ENCODE data around the gene SIT1. TPM values are rescaled to one million over a fixed set of nuclear protein-coding genes. Genes with fewer than 3 reads are reported as not detected.

The SIT1 gene
- total and polyA plus RNA-seq, 2 experiments from 2014 or later = 13.2 to 14.7 TPM

DNA sequence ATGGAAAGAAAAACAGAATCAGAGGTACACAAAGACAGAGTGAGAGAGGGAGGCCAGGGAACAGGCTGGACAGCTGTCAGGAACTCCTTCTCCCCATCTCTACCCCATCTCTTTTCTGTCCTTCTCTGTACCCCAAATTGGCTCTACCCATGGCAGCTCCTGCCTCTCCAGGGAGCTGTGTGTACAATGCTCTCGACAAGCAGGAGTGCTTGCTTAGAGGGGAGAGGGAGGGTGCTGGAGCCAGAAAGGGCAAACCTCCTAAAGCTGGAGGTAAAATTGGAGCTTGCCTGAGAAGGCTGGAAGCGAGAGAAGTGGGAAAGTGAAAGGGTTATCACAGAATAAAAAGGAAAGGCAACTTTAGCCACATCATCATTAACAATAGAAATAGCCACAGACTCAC, 32.6 kb upstream of the SIT1 start:
- peaks cover 19% of the 10 kb centered on the region for H3K4me1 ChIP-seq (ENCODE audit: insufficient read depth)
- no peaks in the 10 kb centered on the region for H3K9me3 Mint-ChIP-seq
- H4K20me1 ChIP-seq (replicated peaks; ENCODE audit: insufficient read depth) = peaks cover 9% of the 10 kb centered on the region
- H3K27me3 ChIP-seq (ENCODE audit: insufficient read depth) = no peaks in the 10 kb centered on the region
- peaks cover 9% of the 10 kb centered on the region for H3K79me2 ChIP-seq (replicated peaks; ENCODE audit: insufficient read depth)
- H3F3A ChIP-seq (replicated peaks; ENCODE audit: low read depth) = peaks cover 22% of the 10 kb centered on the region
- no peak for ATAC-seq
- H3K27ac ChIP-seq (ENCODE audit: low read depth) = no peak overlapping the region
- peaks cover 63% of the 10 kb centered on the region for H3K36me3 Mint-ChIP-seq (ENCODE audit: low read depth)
- H3K36me3 ChIP-seq (ENCODE audit: insufficient read depth) = peaks cover 26% of the 10 kb centered on the region
- peaks cover 14% of the 10 kb centered on the region for H3K27me3 Mint-ChIP-seq (ENCODE audit: insufficient read depth, low read depth, poor library complexity)
- no peak for DNase-seq (ENCODE audit: low spot score)
- no peak overlapping the region for H3K27ac Mint-ChIP-seq
- no peak overlapping the region for H3K4me3 ChIP-seq
- no peak overlapping the region for H3K4me3 Mint-ChIP-seq
- TF ChIP-seq, protein P1, sequence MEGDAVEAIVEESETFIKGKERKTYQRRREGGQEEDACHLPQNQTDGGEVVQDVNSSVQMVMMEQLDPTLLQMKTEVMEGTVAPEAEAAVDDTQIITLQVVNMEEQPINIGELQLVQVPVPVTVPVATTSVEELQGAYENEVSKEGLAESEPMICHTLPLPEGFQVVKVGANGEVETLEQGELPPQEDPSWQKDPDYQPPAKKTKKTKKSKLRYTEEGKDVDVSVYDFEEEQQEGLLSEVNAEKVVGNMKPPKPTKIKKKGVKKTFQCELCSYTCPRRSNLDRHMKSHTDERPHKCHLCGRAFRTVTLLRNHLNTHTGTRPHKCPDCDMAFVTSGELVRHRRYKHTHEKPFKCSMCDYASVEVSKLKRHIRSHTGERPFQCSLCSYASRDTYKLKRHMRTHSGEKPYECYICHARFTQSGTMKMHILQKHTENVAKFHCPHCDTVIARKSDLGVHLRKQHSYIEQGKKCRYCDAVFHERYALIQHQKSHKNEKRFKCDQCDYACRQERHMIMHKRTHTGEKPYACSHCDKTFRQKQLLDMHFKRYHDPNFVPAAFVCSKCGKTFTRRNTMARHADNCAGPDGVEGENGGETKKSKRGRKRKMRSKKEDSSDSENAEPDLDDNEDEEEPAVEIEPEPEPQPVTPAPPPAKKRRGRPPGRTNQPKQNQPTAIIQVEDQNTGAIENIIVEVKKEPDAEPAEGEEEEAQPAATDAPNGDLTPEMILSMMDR (conservative IDR thresholded peaks at IDR 0.05; ENCODE audit: low read depth in 2 of 2) = no peak
- TF ChIP-seq, protein P2, sequence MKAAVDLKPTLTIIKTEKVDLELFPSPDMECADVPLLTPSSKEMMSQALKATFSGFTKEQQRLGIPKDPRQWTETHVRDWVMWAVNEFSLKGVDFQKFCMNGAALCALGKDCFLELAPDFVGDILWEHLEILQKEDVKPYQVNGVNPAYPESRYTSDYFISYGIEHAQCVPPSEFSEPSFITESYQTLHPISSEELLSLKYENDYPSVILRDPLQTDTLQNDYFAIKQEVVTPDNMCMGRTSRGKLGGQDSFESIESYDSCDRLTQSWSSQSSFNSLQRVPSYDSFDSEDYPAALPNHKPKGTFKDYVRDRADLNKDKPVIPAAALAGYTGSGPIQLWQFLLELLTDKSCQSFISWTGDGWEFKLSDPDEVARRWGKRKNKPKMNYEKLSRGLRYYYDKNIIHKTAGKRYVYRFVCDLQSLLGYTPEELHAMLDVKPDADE (IDR thresholded peaks at IDR 0.05) = no peak
- H3K4me2 ChIP-seq = no peak overlapping the region
- peaks cover 36% of the 10 kb centered on the region for H3K4me1 Mint-ChIP-seq
- no peak overlapping the region for H2AFZ ChIP-seq
- no peaks in the 10 kb centered on the region for H3K9me2 ChIP-seq (ENCODE audit: insufficient read depth)

DNA sequence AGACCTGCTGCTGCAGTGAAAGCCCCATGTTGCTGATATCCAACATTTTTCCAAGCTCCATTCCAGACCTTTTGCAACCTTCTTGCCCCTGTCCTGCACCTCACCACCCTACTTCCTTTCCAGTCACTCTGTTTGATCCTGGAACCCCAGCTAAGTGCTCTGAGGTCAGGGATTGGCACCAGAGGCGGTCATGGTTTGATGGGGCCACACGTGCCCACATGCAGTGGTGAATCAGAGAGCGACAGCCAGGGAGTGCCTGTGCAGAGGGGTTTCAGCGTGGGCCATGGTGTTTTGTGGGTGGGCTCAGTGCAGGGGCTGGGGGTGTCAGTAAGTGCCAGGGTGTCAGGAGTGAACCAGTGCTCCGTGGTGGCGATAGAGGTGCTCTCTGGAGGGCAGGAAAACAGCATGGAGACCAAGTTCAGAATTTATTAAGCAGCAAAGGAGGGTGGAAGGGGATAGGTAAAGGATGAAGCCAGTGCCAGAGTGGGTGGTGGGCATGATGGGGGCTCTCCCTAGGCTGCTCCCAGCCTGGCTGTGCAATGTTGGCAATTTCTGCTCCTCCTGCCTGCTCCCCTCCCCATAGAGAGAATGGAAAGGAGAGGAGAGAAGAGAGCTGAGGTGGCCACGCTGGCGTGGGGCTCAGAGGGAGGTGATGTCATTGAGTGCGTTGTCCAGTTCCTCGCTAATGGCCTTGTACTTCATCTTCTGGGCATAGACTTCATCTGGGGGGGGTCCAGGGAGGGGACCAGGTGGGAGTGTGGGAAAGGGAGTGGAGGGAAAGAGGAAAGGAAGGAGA, 32.0 kb upstream of the SIT1 start:
- Histone ChIP-seq H2AFZ (no peak overlapping the region), H3K36me3 (ENCODE audit: insufficient read depth) (peaks cover 26% of the 10 kb centered on the region), H3K27ac (ENCODE audit: low read depth) (no peak overlapping the region), H3K27me3 (ENCODE audit: insufficient read depth) (no peaks in the 10 kb centered on the region), H4K20me1 (replicated peaks; ENCODE audit: insufficient read depth) (peaks cover 3% of the 10 kb centered on the region), H3K79me2 (replicated peaks; ENCODE audit: insufficient read depth) (peaks cover 3% of the 10 kb centered on the region), H3K4me3 (no peak overlapping the region), H3K9me2 (ENCODE audit: insufficient read depth) (no peaks in the 10 kb centered on the region), H3K4me1 (ENCODE audit: insufficient read depth) (peaks cover 13% of the 10 kb centered on the region), H3F3A (replicated peaks; ENCODE audit: low read depth) (peaks cover 22% of the 10 kb centered on the region), H3K4me2 (no peak overlapping the region)
- Mint-ChIP-seq H3K9me3 (no peaks in the 10 kb centered on the region), H3K27me3 (ENCODE audit: insufficient read depth, low read depth, poor library complexity) (peaks cover 14% of the 10 kb centered on the region), H3K4me3 (no peak overlapping the region), H3K36me3 (ENCODE audit: low read depth) (peaks cover 59% of the 10 kb centered on the region), H3K27ac (no peak overlapping the region), H3K4me1 (peaks cover 32% of the 10 kb centered on the region)
- ATAC-seq (no peak), DNase-seq (ENCODE audit: low spot score) (no peak)
- TF ChIP-seq EZH2phosphoT487 (IDR thresholded peaks at IDR 0.05; ENCODE audit: unreplicated experiment) (no peak), POLR2AphosphoS5 (IDR thresholded peaks at IDR 0.05; ENCODE audit: low read depth) (no peak), EZH2 (IDR thresholded peaks at IDR 0.05; ENCODE audit: low read depth, unreplicated experiment) (no peak), STAT1 (IDR thresholded peaks at IDR 0.05; ENCODE audit: unreplicated experiment) (no peak), JUNB (IDR thresholded peaks at IDR 0.05; ENCODE audit: unreplicated experiment) (no peak), CREB1 (CRISPR knock-in tag; IDR thresholded peaks at IDR 0.05; ENCODE audit: low read depth) (no peak), ZNF331 (CRISPR knock-in tag; IDR thresholded peaks at IDR 0.05; ENCODE audit: low read depth) (no peak), ZNF114 (CRISPR knock-in tag; IDR thresholded peaks at IDR 0.05) (no peak)
- TF ChIP-seq, protein P3, sequence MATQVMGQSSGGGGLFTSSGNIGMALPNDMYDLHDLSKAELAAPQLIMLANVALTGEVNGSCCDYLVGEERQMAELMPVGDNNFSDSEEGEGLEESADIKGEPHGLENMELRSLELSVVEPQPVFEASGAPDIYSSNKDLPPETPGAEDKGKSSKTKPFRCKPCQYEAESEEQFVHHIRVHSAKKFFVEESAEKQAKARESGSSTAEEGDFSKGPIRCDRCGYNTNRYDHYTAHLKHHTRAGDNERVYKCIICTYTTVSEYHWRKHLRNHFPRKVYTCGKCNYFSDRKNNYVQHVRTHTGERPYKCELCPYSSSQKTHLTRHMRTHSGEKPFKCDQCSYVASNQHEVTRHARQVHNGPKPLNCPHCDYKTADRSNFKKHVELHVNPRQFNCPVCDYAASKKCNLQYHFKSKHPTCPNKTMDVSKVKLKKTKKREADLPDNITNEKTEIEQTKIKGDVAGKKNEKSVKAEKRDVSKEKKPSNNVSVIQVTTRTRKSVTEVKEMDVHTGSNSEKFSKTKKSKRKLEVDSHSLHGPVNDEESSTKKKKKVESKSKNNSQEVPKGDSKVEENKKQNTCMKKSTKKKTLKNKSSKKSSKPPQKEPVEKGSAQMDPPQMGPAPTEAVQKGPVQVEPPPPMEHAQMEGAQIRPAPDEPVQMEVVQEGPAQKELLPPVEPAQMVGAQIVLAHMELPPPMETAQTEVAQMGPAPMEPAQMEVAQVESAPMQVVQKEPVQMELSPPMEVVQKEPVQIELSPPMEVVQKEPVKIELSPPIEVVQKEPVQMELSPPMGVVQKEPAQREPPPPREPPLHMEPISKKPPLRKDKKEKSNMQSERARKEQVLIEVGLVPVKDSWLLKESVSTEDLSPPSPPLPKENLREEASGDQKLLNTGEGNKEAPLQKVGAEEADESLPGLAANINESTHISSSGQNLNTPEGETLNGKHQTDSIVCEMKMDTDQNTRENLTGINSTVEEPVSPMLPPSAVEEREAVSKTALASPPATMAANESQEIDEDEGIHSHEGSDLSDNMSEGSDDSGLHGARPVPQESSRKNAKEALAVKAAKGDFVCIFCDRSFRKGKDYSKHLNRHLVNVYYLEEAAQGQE (IDR thresholded peaks at IDR 0.05; ENCODE audit: unreplicated experiment) = no peak
- TF ChIP-seq, protein P1 (conservative IDR thresholded peaks at IDR 0.05; ENCODE audit: low read depth in 2 of 2) = no peak
- TF ChIP-seq, protein P2 (IDR thresholded peaks at IDR 0.05) = no peak

All from GM23338 (cell line).